CD4-positive, alpha-beta T cell (primary cell): ENCODE data around the gene MTUS2. TPM values are rescaled to one million over a fixed set of nuclear protein-coding genes. Genes with fewer than 3 reads are reported as not detected.

ENCODE experiments used
- ATAC-seq: fragments of 200-7000 bp; cut with Tn5 transposase; one replicate; pipeline ENCODE4 v1.10.0; 2022; ENCODE audit warnings: mild to moderate bottlenecking; ENCODE audit not compliant: poor library complexity
- CTCF ChIA-PET: fragments of 350-600 bp; sonication (Branson Sonifier 250); formaldehyde crosslinking; loops from one replicate; lab custom pipeline; 2021; ENCODE audit warnings: antibody characterized with exemption, inconsistent platforms; lab: Charles Lee
- POLR2A ChIA-PET: fragments of 350-600 bp; sonication (Branson Sonifier 250); formaldehyde crosslinking; loops from one replicate; lab custom pipeline; 2021; ENCODE audit warnings: antibody characterized with exemption, inconsistent platforms; lab: Charles Lee
- DNase-seq, 14 experiments: peaks; one replicate each; pipeline ENCODE4 v3.0.0-alpha.2; 2013 to 2020; ENCODE audit warnings: mixed read lengths in 2 of 14
- H3K27ac ChIP-seq, 2 donors: one replicate each; pipeline versions ENCODE4 v1.5.1 to v1.7.0; 2013; ENCODE audit warnings: low read length in 2 of 2, low read depth in 1 of 2, mild to moderate bottlenecking in 1 of 2
- H3K27me3 ChIP-seq, 2 experiments: 1 replicate in 1 of 2; 2 replicates in 1 of 2; pipeline versions ENCODE4 v1.6.1 to v1.7.0; 2013; ENCODE audit warnings: low read length in 2 of 2, control low read depth in 1 of 2, mild to moderate bottlenecking in 1 of 2, moderate library complexity in 1 of 2; ENCODE audit not compliant: insufficient read depth in 2 of 2, control insufficient read depth in 1 of 2
- H3K36me3 ChIP-seq: one replicate; pipeline ENCODE4 v1.6.1; 2013; ENCODE audit warnings: low read length, control low read depth; ENCODE audit not compliant: insufficient read depth
- H3K4me1 ChIP-seq: one replicate; pipeline ENCODE4 v1.6.1; 2013; ENCODE audit warnings: low read length, control low read depth; ENCODE audit not compliant: insufficient read depth
- H3K4me3 ChIP-seq: one replicate; pipeline ENCODE4 v1.5.1; 2013; ENCODE audit warnings: mild to moderate bottlenecking, low read length, moderate library complexity
- H3K9me3 ChIP-seq, 2 experiments: 1 replicate in 1 of 2; 2 replicates in 1 of 2; pipeline versions ENCODE4 v1.6.1 to v1.7.0; 2013; ENCODE audit warnings: low read length in 2 of 2, mild to moderate bottlenecking in 2 of 2, control low read depth in 1 of 2, moderate library complexity in 1 of 2; ENCODE audit not compliant: control insufficient read depth in 1 of 2, insufficient read depth in 1 of 2
- H3K27ac Mint-ChIP-seq: one replicate; pipeline ENCODE4 v1.8.0; 2020; ENCODE audit warnings: mixed read lengths
- H3K27me3 Mint-ChIP-seq: one replicate; pipeline ENCODE4 v1.8.0; 2021; ENCODE audit warnings: mixed read lengths
- H3K36me3 Mint-ChIP-seq: one replicate; pipeline ENCODE4 v1.8.0; 2021; ENCODE audit warnings: low read depth, mixed read lengths
- H3K4me1 Mint-ChIP-seq: one replicate; pipeline ENCODE4 v1.8.0; 2021; ENCODE audit warnings: low read depth, mixed read lengths
- H3K4me3 Mint-ChIP-seq: one replicate; pipeline ENCODE4 v1.8.0; 2020; ENCODE audit warnings: mild to moderate bottlenecking, mixed read lengths
- H3K9me3 Mint-ChIP-seq: one replicate; pipeline ENCODE4 v1.8.0; 2020; ENCODE audit warnings: mixed read lengths
- intact Hi-C, 2 experiments: fragments of 100-400 bp; cut with DNase I in 1 of 2; cut with micrococcal nuclease in 1 of 2; formaldehyde crosslinking; loops; one replicate each; pipeline versions ENCODE4 v1.15.1 to v1.9.0; 2023 to 2025; cut with DNase I, micrococcal nuclease
- total RNA-seq, 174 experiments: library from RNA in 2 of 174; stranded (reverse) in 2 of 174; gene quantifications; one replicate each; pipeline ENCODE4 v1.2.3 and lab custom pipeline; 2021 to 2026
- TF ChIP-seq, protein P1 (sequence below): fragments of 200-600 bp; IDR thresholded peaks from one replicate; pipeline ENCODE4 v1.8.0; 2022; ENCODE audit warnings: antibody characterized with exemption, mild to moderate bottlenecking

Gene MTUS2
- total RNA-seq, 2 experiments from 2014 or later: 0.38 to 0.81 TPM

DNA sequence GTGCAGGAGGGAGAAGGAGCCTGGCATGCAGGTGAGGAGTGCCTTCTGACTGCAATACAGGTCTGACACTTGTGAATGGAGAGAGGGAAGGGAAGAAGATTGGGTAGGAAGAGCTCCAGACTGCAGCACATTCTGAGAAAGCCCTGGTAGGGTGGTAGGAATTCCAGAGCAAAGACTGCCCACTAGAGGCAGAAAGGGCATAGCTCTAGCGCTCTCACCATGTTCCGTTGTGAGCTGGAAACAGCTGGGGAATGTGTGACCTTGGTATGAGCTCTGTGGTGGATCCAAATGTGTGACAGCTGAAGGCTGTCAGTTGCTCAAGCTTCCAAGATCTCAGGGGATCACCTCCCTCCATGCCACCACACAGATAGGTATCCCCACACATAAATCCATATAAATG is 2.9 kb upstream of the MTUS2 start:
- no peak for ATAC-seq
- DNase-seq: no peak
- TF ChIP-seq, protein P1, sequence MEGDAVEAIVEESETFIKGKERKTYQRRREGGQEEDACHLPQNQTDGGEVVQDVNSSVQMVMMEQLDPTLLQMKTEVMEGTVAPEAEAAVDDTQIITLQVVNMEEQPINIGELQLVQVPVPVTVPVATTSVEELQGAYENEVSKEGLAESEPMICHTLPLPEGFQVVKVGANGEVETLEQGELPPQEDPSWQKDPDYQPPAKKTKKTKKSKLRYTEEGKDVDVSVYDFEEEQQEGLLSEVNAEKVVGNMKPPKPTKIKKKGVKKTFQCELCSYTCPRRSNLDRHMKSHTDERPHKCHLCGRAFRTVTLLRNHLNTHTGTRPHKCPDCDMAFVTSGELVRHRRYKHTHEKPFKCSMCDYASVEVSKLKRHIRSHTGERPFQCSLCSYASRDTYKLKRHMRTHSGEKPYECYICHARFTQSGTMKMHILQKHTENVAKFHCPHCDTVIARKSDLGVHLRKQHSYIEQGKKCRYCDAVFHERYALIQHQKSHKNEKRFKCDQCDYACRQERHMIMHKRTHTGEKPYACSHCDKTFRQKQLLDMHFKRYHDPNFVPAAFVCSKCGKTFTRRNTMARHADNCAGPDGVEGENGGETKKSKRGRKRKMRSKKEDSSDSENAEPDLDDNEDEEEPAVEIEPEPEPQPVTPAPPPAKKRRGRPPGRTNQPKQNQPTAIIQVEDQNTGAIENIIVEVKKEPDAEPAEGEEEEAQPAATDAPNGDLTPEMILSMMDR: no peak
- Mint-ChIP-seq H3K4me1 (peaks cover 4% of the 10 kb centered on the region), H3K9me3 (peaks cover 2% of the 10 kb centered on the region), H3K4me3 (peak overlapping the region; percentile 47), H3K36me3 (no peaks in the 10 kb centered on the region), H3K27me3 (peaks cover 47% of the 10 kb centered on the region), H3K27ac (no peak overlapping the region)
- ChIA-PET CTCF (interaction anchor here (0.6 kb wide), 1 partner anchor 11 kb away, joined by 3 read pairs; no protein-coding TSS in a partner anchor), POLR2A (no interaction called here)
- peaks cover 15 to 33% of the 10 kb centered on the region in 2 experiments for H3K27me3 ChIP-seq
- H3K9me3 ChIP-seq: peaks cover 6 to 7% of the 10 kb centered on the region in 2 experiments
- no peaks in the 10 kb centered on the region for H3K36me3 ChIP-seq
- no peak overlapping the region for H3K4me3 ChIP-seq
- no peak overlapping the region for H3K27ac ChIP-seq
- peaks cover 11% of the 10 kb centered on the region for H3K4me1 ChIP-seq
- intact Hi-C loops: loop anchor here in 1 of 2 experiments (5.0 kb wide), 1 partner anchor 450 kb away; no protein-coding TSS in a partner anchor

DNA sequence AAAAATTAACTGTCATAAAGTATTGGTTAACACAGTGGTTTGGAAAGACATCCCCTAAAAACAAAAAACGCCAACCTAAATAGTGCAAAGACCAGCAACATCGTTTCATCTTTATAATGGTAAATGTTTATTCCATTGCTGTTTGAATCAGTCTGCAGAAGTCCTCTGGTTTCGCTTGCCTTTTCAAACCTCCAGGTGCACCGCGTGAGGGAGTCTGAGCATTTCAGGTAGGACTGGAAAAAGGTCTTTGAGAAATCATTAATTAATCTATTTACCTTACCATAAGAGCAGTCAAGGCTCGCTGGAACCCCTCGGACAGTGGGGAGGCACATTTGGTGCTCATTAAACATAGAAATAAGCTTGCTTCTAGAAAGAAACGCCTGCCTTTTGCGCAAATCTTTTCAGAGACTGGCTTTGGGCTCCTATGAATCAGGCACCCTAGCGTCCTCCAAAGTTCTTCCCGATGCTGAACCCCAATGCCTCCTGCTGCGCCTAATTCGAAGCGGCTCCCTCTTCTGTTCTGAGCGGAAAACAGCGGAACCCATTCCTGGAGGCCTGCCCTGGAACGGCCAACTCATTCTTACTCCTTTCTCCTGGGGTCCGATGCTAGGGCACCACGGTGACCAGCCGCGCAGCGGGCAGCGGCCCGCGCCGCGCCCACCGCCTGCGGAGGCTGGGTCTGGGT is 951 bp upstream of the MTUS2 start:
- peaks cover 67% of the 10 kb centered on the region for H3K27me3 Mint-ChIP-seq

DNA sequence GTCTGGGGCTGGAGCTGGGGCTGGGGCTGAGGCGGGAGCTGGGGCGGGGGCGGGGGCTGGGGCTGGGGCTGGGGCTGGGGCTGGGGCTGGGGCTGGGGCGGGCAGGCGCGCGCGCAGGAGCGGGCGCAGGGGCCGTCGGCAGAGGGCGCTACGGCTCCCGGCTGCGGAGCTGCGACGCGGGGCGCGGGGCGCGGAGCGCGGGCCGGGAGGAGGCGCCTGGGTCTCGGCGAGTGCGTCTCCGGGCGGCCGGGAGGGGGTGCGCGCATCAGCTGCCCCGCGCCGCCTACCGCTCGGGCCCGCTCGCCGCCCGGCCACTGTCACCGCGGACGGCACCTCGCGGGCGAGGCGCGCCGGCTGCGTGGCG is 422 bp upstream of the MTUS2 start:
- DNase-seq (peak in 12 of 14 experiments; percentile 6 to 74 (median 36)), ATAC-seq (peak; percentile 65)
- H3K27me3 ChIP-seq: peaks cover 17 to 48% of the 10 kb centered on the region in 2 experiments
- POLR2A ChIA-PET: no interaction called here
- peaks cover 6 to 7% of the 10 kb centered on the region in 2 experiments for H3K9me3 ChIP-seq
- no peak overlapping the region for H3K4me3 ChIP-seq
- no peaks in the 10 kb centered on the region for H3K36me3 ChIP-seq
- no peak overlapping the region for H3K27ac ChIP-seq
- peaks cover 67% of the 10 kb centered on the region for H3K27me3 Mint-ChIP-seq
- intact Hi-C loops: loop anchor here in 1 of 2 experiments (2.0 to 5.0 kb wide), 2 partner anchors 448 to 543 kb away; no protein-coding TSS in a partner anchor
- TF ChIP-seq, protein P1: no peak
- H3K4me1 Mint-ChIP-seq: peaks cover 4% of the 10 kb centered on the region
- H3K27ac Mint-ChIP-seq: no peak overlapping the region
- H3K36me3 Mint-ChIP-seq: no peaks in the 10 kb centered on the region
- CTCF ChIA-PET: no interaction called here
- H3K4me1 ChIP-seq: peaks cover 11% of the 10 kb centered on the region
- no peak overlapping the region for H3K4me3 Mint-ChIP-seq
- peaks cover 2% of the 10 kb centered on the region for H3K9me3 Mint-ChIP-seq

More for the DNA sequence above, 951 bp upstream of the MTUS2 start:
- H3K9me3 ChIP-seq: peaks cover 6 to 7% of the 10 kb centered on the region in 2 experiments
- Mint-ChIP-seq H3K9me3 (peaks cover 2% of the 10 kb centered on the region), H3K36me3 (no peaks in the 10 kb centered on the region), H3K4me3 (peak overlapping the region; percentile 42), H3K4me1 (peaks cover 4% of the 10 kb centered on the region), H3K27ac (no peak overlapping the region)
- H3K4me3 ChIP-seq: no peak overlapping the region
- DNase-seq: peak in 1 of 14 experiments; percentile 3
- H3K27ac ChIP-seq: no peak overlapping the region
- ChIA-PET CTCF (no interaction called here), POLR2A (no interaction called here)
- TF ChIP-seq, protein P1: no peak
- intact Hi-C loops: loop anchor here in 1 of 2 experiments (2.0 to 5.0 kb wide), 2 partner anchors 448 to 544 kb away; no protein-coding TSS in a partner anchor
- H3K27me3 ChIP-seq: peaks cover 17 to 47% of the 10 kb centered on the region in 2 experiments
- ATAC-seq: no peak
- peaks cover 11% of the 10 kb centered on the region for H3K4me1 ChIP-seq
- H3K36me3 ChIP-seq: no peaks in the 10 kb centered on the region
